ENCODE measurements around the gene ILDR1.

ILDR1 gene

DNA sequence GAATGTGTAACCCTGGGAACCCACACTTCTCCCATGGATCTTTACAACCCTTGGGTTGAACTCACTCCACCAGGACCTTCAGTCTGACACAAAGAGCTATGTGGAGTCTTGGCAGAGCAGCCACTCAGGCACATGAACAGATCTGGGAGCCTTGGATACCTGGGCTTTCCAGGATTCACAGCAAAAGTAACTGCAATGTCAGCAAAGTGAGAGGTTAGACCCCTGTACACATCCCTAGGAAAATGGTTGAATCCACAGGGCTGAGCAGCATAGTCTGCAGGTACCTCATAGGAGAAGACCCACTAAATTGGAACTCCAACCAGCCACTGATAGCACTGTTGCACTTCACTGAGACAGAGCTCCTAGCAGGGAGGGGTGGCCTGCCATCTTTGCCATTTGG lies 59.6 kb downstream of the ILDR1 start:
- Histone ChIP-seq H3K4me3 (replicated peaks; ENCODE audit: low read depth, low read length) (no peak overlapping the region), H3K27me3 (replicated peaks; ENCODE audit: control insufficient read depth, insufficient read depth, low read length) (no peaks in the 10 kb centered on the region), H3K36me3 (ENCODE audit: control insufficient read depth, insufficient read depth, low read length) (peaks cover 1% of the 10 kb centered on the region)
- DNase-seq (ENCODE audit: extremely low read depth, insufficient read length), result no peak
- TF ChIP-seq, protein P1, sequence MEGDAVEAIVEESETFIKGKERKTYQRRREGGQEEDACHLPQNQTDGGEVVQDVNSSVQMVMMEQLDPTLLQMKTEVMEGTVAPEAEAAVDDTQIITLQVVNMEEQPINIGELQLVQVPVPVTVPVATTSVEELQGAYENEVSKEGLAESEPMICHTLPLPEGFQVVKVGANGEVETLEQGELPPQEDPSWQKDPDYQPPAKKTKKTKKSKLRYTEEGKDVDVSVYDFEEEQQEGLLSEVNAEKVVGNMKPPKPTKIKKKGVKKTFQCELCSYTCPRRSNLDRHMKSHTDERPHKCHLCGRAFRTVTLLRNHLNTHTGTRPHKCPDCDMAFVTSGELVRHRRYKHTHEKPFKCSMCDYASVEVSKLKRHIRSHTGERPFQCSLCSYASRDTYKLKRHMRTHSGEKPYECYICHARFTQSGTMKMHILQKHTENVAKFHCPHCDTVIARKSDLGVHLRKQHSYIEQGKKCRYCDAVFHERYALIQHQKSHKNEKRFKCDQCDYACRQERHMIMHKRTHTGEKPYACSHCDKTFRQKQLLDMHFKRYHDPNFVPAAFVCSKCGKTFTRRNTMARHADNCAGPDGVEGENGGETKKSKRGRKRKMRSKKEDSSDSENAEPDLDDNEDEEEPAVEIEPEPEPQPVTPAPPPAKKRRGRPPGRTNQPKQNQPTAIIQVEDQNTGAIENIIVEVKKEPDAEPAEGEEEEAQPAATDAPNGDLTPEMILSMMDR (IDR thresholded peaks at IDR 0.05; ENCODE audit: insufficient read depth, low read length, poor library complexity, severe bottlenecking), result no peak

DNA sequence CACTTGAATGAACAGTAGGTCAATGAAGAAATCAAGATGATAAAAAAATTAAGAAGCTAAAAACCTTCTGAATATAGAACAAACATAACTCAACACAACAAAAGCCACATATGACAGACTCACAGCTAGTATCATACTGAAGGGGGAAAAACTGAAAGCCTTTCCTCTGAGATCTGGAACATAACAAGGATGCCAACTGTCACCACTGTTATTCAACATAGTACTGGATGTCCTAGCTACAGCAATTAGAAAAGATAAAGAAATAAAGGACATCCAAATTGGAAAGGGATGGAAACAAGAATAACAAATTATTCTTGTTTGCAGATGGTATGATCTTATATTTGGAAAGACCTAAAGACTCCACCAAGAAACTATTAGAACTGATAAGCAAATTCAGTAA lies 60.8 kb downstream of the ILDR1 start:
- H3K4me3 ChIP-seq (replicated peaks; ENCODE audit: low read depth, low read length), result no peak overlapping the region
- H3K36me3 ChIP-seq (ENCODE audit: control insufficient read depth, insufficient read depth, low read length), result peaks cover 1% of the 10 kb centered on the region
- TF ChIP-seq, protein P1 (IDR thresholded peaks at IDR 0.05; ENCODE audit: insufficient read depth, low read length, poor library complexity, severe bottlenecking), result no peak
- no peaks in the 10 kb centered on the region for H3K27me3 ChIP-seq (replicated peaks; ENCODE audit: control insufficient read depth, insufficient read depth, low read length)
- DNase-seq (ENCODE audit: extremely low read depth, insufficient read length), result no peak

DNA sequence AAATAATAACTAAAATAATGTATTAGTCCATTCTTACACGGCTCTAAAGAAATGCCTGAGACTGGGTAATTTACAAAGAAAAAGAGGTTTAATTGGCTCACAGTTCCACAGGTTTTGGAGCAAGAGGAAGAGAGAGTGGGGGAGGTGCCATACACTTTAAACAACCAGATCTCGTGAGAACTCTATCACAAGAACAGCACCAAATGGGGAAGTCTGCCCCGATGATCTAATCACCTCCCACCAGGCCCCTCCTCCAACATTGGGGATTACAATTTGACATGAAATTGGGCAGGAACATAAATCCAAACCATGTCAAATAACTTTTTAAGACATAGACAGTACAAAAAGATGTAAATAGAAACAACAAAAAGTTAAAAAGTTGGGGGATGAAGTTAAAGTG lies 63.2 kb downstream of the ILDR1 start:
- Histone ChIP-seq H3K4me3 (replicated peaks; ENCODE audit: low read depth, low read length) (no peak overlapping the region), H3K36me3 (ENCODE audit: control insufficient read depth, insufficient read depth, low read length) (peaks cover 1% of the 10 kb centered on the region), H3K27me3 (replicated peaks; ENCODE audit: control insufficient read depth, insufficient read depth, low read length) (no peaks in the 10 kb centered on the region)
- DNase-seq (ENCODE audit: extremely low read depth, insufficient read length), result no peak
- TF ChIP-seq, protein P1 (IDR thresholded peaks at IDR 0.05; ENCODE audit: insufficient read depth, low read length, poor library complexity, severe bottlenecking), result no peak

DNA sequence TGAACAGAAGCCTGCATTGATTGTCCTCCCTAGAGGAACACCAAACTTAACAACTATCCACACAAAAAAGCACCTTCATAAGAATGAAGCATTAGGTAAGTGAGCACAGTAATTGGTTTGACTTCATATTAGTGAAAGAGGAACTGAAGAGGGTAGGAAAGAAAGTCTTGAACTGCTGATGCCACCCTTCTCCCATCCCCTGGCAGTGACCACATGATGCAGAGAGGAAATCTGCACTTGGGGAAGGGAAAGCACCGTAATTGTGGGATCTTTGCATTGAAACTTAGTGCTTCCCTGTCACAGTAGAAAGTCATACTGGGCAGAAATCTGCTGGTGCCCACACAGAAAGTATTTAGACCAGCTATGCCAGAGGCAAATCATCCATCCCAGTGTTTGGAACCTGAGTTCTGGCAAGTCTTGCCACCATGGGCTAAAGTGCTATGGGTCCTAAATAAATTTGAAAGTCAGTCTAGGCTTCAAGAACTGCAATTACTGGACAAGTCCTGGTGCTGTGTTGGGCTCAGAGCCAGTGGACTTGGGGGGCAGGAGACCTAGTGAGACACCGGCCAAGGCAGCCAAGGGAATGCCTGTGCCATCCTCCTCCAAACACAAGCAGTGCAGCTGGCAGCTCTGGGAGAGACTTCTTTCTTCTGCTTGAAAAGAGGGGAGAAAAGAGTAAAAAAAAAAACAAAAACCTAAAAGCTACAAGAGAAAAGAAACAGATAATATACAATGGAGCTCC lies 64.2 kb downstream of the ILDR1 start:
- Histone ChIP-seq H3K4me3 (replicated peaks; ENCODE audit: low read depth, low read length) (no peak overlapping the region), H3K36me3 (ENCODE audit: control insufficient read depth, insufficient read depth, low read length) (peaks cover 1% of the 10 kb centered on the region), H3K27me3 (replicated peaks; ENCODE audit: control insufficient read depth, insufficient read depth, low read length) (no peaks in the 10 kb centered on the region)
- peak; percentile 18 for DNase-seq (ENCODE audit: extremely low read depth, insufficient read length)
- TF ChIP-seq, protein P1 (IDR thresholded peaks at IDR 0.05; ENCODE audit: insufficient read depth, low read length, poor library complexity, severe bottlenecking), result no peak

DNA sequence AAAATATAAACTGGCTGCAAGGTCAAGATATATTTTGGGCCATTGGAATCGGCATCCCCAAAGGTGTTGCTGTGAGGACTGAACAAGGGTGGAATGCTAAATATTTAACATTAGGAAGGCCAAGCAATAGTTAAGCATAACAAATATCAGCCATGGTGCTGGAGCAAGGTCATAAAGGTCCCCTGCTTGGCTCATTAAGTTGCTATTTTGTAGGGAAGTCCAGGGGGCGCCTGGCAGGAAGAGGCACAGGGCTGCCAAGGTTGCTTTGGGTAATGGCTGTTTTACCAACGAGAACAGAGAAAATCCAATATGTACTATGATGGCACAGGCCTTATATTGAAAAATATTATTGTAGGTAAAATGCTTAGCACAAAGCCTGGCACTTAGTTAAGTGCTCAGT lies 65.7 kb downstream of the ILDR1 start:
- TF ChIP-seq, protein P1 (IDR thresholded peaks at IDR 0.05; ENCODE audit: insufficient read depth, low read length, poor library complexity, severe bottlenecking), result no peak
- H3K36me3 ChIP-seq (ENCODE audit: control insufficient read depth, insufficient read depth, low read length), result peaks cover 1% of the 10 kb centered on the region
- H3K4me3 ChIP-seq (replicated peaks; ENCODE audit: low read depth, low read length), result no peak overlapping the region
- DNase-seq (ENCODE audit: extremely low read depth, insufficient read length), result no peak
- H3K27me3 ChIP-seq (replicated peaks; ENCODE audit: control insufficient read depth, insufficient read depth, low read length), result no peaks in the 10 kb centered on the region
